ENCODE results near the gene CDK5RAP1.

GRCh38 chr20:33337119-33337518 lies 64.2 kb downstream of the CDK5RAP1 start:
- TF ChIP-seq CTCF (conservative IDR thresholded peaks at IDR 0.05; ENCODE audit: low read length) (no peak), EZH2phosphoT487 (IDR thresholded peaks at IDR 0.05; ENCODE audit: borderline replicate concordance) (no peak)

Measured in Loucy (cell line).